Adrenal gland (tissue), 5 donors: ENCODE data around the gene OXNAD1.

ENCODE experiments used
- POLR2A ChIP-seq, 2 donors: fragments of 450-650 bp; IDR thresholded peaks; one replicate each; pipeline ENCODE4 v1.6.1; 2017; ENCODE audit warnings: antibody characterized with exemption in 2 of 2, mild to moderate bottlenecking in 2 of 2, moderate library complexity in 1 of 2
- TF ChIP-seq, protein P1 (sequence below), 6 experiments: fragments of 450-650 bp in 4 of 6; fragments of 200-600 bp in 2 of 6; sonication (generic) in 1 of 6; IDR thresholded peaks; 1 replicate in 5 of 6; 2 replicates in 1 of 6; pipeline versions ENCODE4 v1.5.1 to v1.8.0; 2016 to 2021; ENCODE audit warnings: antibody characterized with exemption in 6 of 6, mild to moderate bottlenecking in 2 of 6, moderate library complexity in 1 of 6
- donor health status: DM: no; HTN: no; CAD: no.

DNA sequence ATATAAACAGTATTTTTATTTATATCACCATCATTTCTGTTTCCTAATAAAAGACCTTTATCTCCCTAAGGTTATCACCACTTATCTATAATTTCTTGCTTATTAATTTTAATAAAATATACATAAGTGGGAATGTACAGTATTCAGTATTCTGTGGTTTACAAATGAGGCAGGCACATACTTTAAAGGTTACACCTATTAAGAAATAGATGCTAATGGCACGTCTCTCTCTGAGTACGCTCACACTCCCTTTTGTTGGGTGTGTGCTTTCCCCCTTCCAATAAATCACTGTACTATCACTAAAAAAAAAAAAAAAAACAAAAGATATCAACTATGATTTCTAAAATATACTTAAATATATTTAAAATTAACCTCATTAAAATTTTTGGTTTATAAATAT, 8.9 kb downstream of the OXNAD1 start:
- TF ChIP-seq, protein P1, sequence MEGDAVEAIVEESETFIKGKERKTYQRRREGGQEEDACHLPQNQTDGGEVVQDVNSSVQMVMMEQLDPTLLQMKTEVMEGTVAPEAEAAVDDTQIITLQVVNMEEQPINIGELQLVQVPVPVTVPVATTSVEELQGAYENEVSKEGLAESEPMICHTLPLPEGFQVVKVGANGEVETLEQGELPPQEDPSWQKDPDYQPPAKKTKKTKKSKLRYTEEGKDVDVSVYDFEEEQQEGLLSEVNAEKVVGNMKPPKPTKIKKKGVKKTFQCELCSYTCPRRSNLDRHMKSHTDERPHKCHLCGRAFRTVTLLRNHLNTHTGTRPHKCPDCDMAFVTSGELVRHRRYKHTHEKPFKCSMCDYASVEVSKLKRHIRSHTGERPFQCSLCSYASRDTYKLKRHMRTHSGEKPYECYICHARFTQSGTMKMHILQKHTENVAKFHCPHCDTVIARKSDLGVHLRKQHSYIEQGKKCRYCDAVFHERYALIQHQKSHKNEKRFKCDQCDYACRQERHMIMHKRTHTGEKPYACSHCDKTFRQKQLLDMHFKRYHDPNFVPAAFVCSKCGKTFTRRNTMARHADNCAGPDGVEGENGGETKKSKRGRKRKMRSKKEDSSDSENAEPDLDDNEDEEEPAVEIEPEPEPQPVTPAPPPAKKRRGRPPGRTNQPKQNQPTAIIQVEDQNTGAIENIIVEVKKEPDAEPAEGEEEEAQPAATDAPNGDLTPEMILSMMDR (IDR thresholded peaks at IDR 0.05): no peak
- no peak for TF ChIP-seq POLR2A (IDR thresholded peaks at IDR 0.05)
